NCI-H82 treated with DMSO at 0.1 percent for 48 hours (cell line): ENCODE measurements around the gene ZC3H7B.
A peak's percentile ranks its signal among the peaks of the same experiment; 100 is the strongest.
"Not testable (repeated sequence)": the region's sequence is repeated elsewhere in the genome, so short reads cannot be mapped to it uniquely, and the experiment has no call there.

Source experiments
- DNase-seq: peaks from one replicate; lab custom pipeline; 2025; ENCODE audit not compliant: unreplicated experiment; lab: John Stamatoyannopoulos, UW

ZC3H7B gene, protein sequence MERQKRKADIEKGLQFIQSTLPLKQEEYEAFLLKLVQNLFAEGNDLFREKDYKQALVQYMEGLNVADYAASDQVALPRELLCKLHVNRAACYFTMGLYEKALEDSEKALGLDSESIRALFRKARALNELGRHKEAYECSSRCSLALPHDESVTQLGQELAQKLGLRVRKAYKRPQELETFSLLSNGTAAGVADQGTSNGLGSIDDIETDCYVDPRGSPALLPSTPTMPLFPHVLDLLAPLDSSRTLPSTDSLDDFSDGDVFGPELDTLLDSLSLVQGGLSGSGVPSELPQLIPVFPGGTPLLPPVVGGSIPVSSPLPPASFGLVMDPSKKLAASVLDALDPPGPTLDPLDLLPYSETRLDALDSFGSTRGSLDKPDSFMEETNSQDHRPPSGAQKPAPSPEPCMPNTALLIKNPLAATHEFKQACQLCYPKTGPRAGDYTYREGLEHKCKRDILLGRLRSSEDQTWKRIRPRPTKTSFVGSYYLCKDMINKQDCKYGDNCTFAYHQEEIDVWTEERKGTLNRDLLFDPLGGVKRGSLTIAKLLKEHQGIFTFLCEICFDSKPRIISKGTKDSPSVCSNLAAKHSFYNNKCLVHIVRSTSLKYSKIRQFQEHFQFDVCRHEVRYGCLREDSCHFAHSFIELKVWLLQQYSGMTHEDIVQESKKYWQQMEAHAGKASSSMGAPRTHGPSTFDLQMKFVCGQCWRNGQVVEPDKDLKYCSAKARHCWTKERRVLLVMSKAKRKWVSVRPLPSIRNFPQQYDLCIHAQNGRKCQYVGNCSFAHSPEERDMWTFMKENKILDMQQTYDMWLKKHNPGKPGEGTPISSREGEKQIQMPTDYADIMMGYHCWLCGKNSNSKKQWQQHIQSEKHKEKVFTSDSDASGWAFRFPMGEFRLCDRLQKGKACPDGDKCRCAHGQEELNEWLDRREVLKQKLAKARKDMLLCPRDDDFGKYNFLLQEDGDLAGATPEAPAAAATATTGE

DNA sequence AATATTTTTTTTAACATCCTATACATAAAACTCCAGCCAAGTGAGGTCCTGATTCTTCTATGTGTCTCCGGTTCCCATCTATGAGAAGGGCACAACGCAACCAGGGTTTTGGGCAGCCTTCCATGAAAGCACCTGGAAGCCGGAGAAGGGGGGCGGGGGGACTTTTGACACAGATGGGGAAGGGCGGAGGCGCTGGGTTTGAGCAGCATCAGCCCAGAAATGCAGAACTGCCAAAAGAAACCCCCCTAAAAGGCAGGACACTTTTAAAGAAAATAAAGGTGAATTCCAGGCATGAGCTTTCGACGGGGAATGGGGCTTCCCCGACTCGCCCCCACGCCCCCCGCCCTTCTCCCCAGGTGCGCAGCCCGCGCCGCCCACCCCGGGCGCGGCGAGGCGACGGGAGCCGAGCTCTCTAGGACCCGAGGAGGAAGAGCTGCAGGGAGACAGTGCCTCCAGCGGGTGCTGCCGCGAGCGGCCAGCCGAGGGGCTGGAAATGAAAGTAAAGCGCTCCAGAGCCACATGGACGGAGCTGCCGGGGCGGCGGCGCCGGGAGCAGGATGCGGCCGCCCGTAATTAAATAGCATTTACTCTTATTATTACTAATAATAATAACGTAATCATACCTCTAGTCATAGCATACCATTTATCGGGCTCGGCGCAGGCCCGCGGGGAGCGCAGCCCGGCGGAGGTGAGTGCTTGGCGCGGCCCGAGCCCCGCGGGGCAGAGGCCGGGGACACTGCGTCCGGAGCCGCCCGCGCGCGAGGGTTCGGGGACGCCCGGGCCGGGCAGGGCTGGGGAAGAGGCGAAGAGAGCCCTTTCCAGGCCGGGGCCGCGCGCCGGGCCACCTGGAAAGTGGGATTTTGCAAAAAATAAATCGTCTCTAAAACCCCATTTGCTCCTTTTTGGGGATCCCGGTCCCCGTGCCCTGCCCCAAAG is at the start of gene ZC3H7B:
Gene ZC3H7B, plus strand, starts transcription at position 441 of the 936 bp plus-strand sequence. CDS start 19,136 bp downstream, outside the sequence.
- peak; percentile 35 for DNase-seq

DNA sequence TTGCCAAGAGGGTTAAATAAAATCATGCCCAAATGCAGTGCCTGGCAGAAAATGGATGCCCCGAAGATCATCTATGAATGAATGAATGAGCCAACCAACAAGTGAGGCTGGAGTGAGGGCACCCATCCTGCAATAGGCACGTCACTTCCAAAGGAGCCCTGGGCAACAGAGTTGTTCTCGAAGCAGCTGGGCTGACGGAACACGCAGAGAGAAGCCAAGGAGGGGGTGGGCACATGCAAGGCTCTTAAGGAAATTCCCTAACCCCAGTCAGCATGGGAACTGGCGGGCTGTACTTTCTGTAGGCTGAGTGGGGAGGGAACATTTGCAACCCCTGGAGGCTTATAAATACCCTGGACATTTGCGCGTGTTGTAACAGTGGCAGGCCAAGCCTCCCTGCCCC is 49.0 kb upstream of the ZC3H7B start:
- DNase-seq, result no peak

DNA sequence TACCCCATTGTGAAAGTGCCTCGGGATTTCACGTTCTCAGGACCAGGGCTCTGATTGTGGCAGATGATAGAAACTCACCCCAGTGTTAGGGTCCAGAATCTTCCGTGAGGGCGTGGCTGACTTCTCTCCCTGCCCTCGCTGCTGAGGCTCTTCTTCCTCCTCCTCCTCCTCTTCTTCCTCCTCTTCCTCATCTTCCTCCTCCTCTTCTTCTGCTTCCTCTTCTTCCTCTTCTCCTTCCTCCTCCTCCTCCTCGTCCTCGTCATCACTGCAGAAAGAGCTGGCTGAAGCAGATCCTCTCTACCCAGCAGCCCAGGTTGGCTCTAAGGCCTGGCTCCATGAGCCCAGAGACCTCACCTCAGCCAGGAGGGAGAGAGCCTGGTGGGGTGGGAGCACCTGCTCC is 47.1 kb upstream of the ZC3H7B start:
- DNase-seq, result no peak

DNA sequence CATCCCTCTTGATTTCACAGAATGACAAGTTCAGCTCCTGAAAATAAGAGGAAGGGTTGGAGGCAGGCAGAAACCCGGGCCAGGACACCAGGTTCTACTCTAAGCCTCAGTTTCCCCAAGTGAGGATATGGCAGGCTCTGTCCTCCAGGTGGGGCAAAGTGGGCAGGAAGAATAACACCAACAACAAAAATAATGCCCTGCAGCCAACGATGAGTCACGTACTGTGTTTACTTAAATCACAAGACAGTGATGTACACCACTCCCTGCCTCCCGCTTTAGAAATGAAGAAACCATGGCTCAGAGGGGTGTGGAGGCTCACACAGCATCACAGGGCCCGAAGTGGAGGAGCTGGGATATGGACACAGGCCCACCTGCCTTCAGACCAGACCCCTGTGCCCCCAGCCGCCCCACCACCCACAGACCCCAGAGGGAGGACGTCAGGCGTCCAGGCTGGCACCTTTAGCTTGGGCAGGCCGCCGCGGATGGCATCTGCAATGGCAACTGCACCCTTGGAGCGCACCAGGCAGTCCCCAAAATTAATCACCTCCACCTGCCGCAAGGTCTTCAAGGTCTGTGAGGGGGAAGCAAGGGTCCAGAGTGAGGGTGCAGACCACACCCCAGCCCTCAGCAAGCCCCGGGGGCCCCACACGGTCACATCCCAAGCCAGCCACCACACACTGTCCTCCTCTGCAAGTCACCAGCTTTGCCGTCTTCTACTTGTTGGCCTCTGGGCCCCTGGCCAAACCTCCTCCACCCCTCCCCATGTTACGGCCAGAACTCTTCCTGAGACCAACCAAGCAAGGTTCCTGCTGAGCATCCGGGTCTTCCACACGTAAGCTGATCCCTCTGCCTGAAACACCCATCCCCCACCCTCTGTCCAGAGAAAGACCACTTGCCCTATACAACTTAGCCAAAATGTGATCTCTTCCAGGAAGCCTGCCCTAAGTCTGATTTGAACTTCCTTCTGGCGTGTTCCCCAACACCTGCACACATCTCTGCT is 44.8 kb upstream of the ZC3H7B start:
- DNase-seq, result no peak

DNA sequence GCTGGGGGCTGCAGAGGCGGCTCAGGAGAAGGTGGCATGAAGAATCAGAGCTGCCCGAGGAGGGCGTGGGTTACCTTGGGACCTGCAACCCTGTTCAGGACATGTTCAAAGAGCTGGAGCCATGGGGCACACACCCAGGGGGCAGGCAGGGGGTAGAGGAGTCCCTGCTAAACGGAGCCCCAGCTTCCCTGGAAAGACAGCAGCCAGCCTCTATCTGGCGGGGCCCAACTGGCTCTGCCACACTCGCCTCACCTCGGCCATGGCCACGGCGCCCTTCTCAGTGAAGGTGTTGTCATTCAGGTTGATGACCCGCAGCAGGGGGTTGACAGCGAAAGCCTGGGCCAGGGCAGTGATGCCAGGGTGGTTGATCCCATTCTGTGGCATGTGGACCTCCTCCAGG is 43.6 kb upstream of the ZC3H7B start:
- no peak for DNase-seq

DNA sequence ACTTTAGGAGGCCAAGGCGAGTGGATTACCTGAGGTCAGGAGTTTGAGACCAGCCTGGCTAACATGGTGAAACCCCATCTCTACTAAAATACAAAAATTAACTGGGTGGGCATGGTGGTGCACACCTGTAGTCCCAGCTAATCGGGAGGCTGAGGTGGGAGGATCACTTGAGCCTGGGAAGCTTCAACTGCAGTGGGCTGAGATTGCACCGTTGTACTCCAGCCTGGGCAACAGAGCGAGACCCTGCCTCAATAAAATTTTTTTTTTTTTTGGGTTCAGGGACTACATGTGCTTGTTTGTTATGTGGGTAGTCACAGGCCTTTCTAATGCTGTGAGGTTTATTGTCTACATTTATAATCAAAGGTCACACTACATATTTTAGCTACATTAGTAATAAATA is 41.6 kb upstream of the ZC3H7B start:
- not testable (repeated sequence) for DNase-seq

DNA sequence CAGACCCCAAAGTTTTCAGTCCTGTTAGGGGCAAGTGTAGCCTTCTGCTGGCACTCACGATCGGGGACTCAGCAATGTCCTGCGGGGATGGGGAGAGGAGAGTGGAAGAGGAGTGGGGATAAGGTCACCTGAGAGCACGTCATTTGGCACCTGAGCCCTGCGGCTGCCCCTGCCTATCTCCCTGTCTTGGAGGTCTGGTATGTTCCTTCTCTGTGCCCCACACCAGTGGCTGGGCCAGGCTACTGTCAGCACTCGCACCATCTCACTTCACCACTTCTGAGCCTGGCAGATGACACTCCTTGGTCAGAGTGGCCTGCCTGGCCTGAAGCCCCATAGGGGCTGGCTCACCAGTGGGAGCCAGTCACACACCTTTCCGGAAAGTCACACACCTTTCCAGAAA is 40.5 kb upstream of the ZC3H7B start:
- no peak for DNase-seq

DNA sequence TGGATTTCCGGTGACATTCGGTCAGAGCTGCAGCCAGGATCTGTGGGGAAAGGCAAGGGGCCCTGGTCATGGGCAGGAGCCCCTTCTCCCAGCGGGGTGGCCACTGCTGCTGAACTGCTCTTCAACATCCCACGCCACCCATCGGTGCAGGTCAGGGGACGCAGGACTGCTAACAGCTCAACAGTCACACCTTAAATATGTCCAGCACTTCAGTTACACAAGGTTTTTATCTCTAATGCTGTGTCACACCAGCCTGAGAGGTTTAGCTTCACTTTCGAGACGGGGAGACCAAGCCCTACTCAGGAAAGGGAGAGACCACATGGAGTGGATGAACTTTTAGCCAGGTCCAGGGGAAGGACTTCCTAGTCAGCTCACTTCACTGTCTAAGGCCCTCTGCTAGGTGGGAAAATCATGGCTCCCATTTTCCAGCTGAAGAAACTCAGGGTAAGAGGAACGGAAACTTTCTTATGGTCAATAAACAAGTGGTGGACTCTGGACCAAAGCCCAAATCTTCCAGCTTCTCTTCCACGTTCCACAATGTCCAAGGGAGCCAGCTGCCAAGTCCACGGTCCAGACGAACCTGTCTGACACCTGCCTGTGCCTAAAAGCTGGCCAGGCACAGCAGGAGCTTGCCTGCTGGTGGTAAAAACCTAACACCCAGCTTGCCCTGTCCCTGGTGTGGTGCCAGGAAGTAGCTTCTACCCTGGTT is 39.6 kb upstream of the ZC3H7B start:
- no peak for DNase-seq

DNA sequence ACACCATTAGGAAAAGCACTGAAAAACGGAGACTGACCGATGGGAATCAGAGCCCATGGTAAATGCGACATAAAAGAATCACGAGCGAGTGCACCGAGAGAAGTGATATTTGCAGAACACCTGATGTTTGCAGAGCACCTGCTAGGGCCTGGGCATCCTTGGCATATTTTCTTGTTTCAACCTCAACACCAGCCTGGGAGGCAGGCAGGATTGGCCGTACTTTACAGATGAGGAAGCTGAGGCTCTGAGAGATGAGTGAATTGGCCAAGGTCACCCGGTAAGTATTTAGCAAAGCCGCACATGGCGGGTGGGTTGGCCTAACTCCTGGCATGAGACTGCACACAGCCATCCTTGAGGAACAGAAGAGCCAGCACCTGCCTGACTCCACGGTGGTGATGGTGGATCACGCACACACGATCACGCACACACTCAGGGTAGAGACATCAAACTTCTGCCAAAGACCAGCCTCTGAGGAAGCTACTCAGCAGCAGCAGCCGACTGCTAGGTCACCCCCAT is 39.0 kb upstream of the ZC3H7B start:
- DNase-seq, result no peak

DNA sequence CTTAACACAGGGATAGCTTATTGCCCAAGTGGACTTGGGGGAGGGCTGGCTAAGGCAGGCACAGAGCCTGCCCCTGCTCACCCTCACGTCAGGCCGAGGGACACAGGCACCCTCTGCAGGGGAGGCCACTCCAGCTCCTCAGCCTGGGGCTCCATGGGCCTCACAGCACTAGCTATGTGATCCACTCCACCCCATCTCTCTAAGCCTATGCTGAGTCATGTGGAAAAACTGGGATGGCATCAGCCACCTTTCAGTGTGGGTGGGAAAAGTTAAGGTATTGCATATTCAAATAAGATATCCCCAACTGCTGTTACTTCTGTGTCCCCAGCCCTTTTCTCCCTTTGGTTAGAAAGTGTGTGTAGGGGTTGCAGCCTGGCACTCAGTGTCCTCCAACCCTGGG is 37.6 kb upstream of the ZC3H7B start:
- no peak for DNase-seq

DNA sequence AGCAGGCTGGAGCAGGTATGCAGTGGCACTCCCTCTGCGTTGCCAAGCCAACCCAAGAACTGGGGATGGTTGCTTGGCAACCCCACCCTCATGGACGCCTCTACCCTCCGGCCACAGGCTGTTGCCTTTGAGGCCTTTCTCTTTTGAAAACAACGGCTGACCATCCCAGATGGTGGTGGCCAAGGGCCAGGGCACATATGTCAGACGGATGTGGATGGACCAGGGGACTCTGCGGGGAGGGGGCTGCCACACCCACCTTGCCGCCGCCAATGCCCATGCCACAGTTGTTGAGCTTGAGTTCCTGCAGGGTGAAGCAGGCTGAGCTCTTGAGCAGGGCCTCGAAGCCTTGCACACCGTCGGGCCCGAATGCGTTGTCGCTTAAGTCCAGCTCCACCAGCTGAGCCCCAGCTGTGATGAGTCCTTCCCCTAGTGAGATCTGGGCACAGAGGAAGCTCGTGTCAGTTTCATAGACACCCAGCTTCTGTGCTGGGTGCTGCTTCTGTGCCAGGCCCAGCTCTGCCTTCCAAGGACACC is 36.9 kb upstream of the ZC3H7B start:
- no peak for DNase-seq

DNA sequence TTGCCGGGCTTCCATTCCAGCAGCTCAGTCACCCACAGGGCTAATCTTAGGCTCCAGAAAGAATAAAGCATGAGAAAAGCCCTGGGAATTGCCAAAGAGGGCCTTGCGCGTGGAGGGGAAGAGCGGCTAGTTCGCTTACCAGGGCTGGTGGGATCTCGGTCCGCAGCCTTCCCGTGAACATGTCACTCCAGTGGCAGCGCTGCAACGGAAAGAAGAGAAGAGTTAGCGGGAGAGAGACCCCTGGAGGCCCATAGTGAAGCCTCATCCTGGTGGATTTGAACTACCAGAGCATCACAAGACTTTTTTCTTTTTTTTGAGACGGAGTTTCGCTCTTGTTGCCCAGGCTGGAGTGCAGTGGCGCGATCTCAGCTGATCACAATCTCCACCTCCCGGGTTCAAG is 33.4 kb upstream of the ZC3H7B start:
- no peak for DNase-seq

DNA sequence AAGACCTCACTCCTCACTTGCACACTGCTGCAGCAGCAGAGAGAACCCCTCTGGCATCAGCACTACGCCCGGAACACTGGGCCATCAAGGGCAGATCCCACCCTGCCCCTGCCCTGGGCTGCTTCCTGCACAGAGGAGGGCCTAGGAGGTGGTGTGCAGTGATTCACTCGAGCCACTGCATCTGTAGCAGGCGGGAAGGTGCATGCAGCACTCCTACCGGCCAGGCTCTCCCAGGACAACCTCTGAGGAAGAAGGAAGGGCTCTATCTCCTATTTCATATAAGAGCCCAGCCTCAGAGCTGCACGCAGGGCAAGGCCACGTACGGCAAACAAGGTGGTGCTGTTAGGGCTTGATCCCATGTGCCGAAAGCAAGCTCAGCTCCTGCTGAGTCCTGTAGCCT is 29.5 kb upstream of the ZC3H7B start:
- no peak for DNase-seq

DNA sequence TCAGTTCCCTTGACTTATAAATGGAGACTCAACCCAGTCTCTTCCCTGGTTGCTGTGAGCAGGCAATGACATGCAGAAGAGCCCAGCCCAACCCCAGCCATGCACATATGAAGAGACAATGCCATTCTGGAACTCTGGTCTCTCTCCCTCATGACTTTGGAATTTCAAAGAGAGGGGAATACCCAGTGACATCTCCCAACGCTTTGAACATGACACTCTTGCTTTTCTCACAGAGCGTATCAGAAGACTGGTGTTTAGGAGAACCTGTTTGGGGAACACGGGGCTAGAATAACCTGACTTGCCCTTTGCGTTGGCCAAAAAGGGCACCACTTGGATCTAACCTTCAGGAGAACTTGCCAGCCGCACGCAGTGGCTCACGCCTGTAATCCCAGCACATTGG is 28.2 kb upstream of the ZC3H7B start:
- DNase-seq, result no peak

DNA sequence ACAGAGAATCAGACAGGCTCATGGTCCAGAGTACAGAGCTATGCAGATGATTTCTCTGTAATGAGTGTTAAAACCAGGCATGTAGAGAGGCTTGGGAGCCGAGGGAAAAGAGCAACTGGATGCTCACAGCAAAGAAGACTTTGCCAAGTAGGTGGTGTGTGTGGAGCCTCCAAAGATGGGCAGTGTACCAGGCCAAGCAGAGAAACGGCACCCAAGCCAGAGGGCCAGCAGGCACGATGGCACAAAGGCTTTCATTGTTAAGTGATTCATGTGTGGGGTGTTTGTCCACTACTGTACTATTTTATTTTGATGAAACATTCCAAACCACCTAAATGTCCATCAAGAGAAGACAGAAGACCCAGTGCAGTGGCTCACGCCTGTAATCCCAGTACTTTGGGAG is 26.5 kb upstream of the ZC3H7B start:
- no peak for DNase-seq

DNA sequence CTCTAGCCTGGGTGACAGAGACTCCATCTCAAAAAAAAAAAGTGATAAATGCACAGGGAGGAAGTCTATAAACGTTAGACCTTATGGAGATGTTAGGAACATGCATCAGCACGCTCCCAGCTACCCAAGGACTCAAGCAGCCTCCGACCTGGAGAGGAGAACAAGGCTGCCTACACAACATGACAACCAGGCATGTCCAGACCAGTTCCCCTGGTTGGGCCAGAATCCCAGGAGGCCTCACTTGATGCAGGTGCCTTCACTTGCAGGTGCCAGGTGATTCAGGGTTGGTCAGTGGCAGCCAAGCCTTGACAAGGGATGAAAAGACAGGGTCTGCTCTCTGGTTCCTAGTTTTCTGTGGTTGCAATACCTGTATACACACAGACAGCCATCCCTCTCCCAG is 21.3 kb upstream of the ZC3H7B start:
- no peak for DNase-seq

DNA sequence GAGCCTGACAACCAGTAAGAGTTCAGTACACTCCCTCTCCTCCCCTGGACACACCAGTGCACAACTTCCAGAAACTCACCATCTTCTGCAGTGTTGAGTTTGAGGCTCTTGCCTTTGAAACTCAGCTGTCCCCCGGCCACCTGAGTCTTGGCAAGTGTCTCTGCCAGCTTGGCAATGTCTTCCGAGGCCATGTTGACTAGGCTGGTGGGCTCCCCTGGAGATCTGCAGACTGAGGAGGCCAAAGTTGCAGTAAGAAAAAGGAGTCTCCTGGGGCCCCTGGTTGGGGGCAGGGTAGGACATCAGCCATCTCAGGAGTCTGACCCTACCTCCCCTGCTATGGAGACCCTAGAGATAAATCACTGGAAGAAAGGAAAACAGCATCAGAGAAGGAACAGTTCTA is 20.5 kb upstream of the ZC3H7B start:
- no peak for DNase-seq

DNA sequence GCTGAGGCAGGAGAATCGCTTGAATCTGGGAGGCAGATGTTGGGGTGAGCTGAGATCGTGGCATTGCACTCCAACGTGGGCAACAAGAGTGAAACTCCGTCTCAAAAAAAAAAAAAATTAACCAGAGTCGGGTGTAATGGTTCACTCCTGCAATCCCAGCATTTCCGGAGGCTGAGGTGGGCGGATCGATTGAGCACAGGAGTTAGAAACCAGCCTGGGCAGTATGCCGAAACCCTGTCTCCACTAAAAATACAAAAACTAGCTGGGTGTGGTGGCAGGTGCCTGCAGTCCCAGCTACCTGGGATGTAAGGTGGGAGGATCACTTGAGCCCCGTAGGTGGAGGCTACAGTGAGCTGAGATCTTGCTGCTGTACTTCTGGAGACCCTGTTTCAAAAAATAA is 16.9 kb upstream of the ZC3H7B start:
- DNase-seq, result no peak

DNA sequence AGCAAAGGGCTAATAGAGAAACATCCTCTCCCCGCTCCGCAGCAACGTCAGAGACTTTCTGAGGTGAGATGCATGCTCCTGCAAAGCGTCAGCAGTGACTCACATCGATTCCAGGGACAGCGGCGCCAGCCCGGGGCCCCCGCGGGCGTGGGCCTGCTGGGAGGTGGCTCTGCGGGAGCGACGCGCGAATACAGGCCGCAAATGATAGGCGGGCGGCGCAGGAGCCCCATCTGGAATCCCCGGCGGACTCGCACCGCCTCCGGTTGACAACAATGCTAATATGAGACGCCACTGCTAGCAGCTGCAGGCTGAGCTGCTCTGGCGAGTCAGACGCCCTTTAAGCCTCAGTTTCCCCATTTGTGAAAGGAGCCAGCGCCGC is 15.9 kb upstream of the ZC3H7B start:
- DNase-seq, result no peak
